K562 (cell line): ENCODE measurements around the gene USP31. TPM values are rescaled to one million over a fixed set of nuclear protein-coding genes. Genes with fewer than 3 reads are reported as not detected.

Experiments used
- ATAC-seq: fragments of 200-7000 bp; cut with Tn5 transposase; 3 replicates; pipeline ENCODE4 v1.9.1; 2020; ENCODE audit warnings: moderate library complexity
- BruUV-seq: library from RNA; stranded (reverse); fragments of 400-500 nt; replicated peaks from 2 replicates; lab custom pipeline; 2021; lab: Mats Ljungman, UMichigan
- CTCF ChIA-PET: fragments of 300-600 bp; formaldehyde crosslinking; extraction: SDS; loops from one replicate; lab custom pipeline; 2021; ENCODE audit warnings: low intra/inter-chr PET ratio; lab: Yijun Ruan, JAX
- POLR2A ChIA-PET: fragments of 300-600, 350-650 bp; sonication (Branson Sonifier 250); formaldehyde crosslinking; extraction: SDS; loops from one replicate; lab custom pipeline; 2021; ENCODE audit warnings: antibody characterized with exemption, inconsistent platforms; lab: Yijun Ruan, JAX
- DNase-seq, 4 experiments: peaks; one replicate each; pipeline versions ENCODE4 v3.0.0 to v3.0.0-alpha.2; 2011 to 2018; ENCODE audit warnings: low spot score in 3 of 4, mixed read lengths in 3 of 4; ENCODE audit errors: extremely low read depth in 1 of 4
- FAIRE-seq: peaks from 2 replicates; lab custom pipeline; 2011; peaks lifted over from hg19 to GRCh38; lab: Jason Lieb, UNC
- H2AFZ ChIP-seq: 2 replicates; pipeline ENCODE4 v1.6.0; 2011; ENCODE audit warnings: low read depth, low read length, control low read depth, inconsistent platforms
- H3K27ac ChIP-seq: fragments of 200-600 bp; 3 replicates; pipeline ENCODE4 v1.8.0; 2011; ENCODE audit warnings: low read depth, mild to moderate bottlenecking, control low read depth, inconsistent platforms, low read length, moderate library complexity, mixed read lengths; ENCODE audit errors: extremely low read depth
- H3K27me3 ChIP-seq, 2 experiments: fragments of 300-600 bp in 1 of 2; 2 replicates in 1 of 2; 3 replicates in 1 of 2; pipeline versions ENCODE4 v1.6.0 to v1.8.0; 2011; ENCODE audit warnings: inconsistent platforms in 2 of 2, low read length in 2 of 2, mild to moderate bottlenecking in 1 of 2, mixed read lengths in 1 of 2, moderate library complexity in 1 of 2; ENCODE audit not compliant: control insufficient read depth in 2 of 2, insufficient read depth in 2 of 2
- H3K36me3 ChIP-seq: fragments of 300-600 bp; 3 replicates; pipeline ENCODE4 v1.8.0; 2011; ENCODE audit warnings: mild to moderate bottlenecking, low read length, inconsistent platforms; ENCODE audit not compliant: control insufficient read depth, insufficient read depth
- H3K4me1 ChIP-seq, 2 experiments: fragments of 200-600 bp in 1 of 2; replicated peaks in 1 of 2; 2 replicates in 1 of 2; 3 replicates in 1 of 2; pipeline versions ENCODE4 v1.5.1 to v1.8.0; 2011; ENCODE audit warnings: inconsistent platforms in 2 of 2, low read length in 2 of 2, mild to moderate bottlenecking in 1 of 2, mixed read lengths in 1 of 2, moderate library complexity in 1 of 2; ENCODE audit not compliant: control insufficient read depth in 2 of 2, insufficient read depth in 2 of 2
- H3K4me2 ChIP-seq: 2 replicates; pipeline ENCODE4 v1.6.1; 2011; ENCODE audit warnings: low read length, control low read depth, inconsistent platforms, mixed read lengths; ENCODE audit not compliant: insufficient read depth
- H3K4me3 ChIP-seq: fragments of 200-600 bp; sonication (generic), shearing (Covaris generic); 2 replicates; pipeline ENCODE4 v1.5.1; 2016; ENCODE audit warnings: control low read depth, inconsistent platforms
- H3K79me2 ChIP-seq: fragments of 200-600 bp; 3 replicates; pipeline ENCODE4 v1.8.0; 2011; ENCODE audit warnings: low read length, inconsistent platforms; ENCODE audit not compliant: control insufficient read depth, insufficient read depth
- H3K9ac ChIP-seq, 2 experiments: 2 replicates each; pipeline versions ENCODE4 v1.6.0 to v1.6.1; 2011; ENCODE audit warnings: low read depth in 2 of 2, low read length in 2 of 2, control low read depth in 1 of 2, inconsistent platforms in 1 of 2, mild to moderate bottlenecking in 1 of 2, mixed read lengths in 1 of 2; ENCODE audit not compliant: insufficient read depth in 1 of 2
- H3K9me1 ChIP-seq: one replicate; pipeline ENCODE4 v1.6.0; 2011; ENCODE audit warnings: inconsistent platforms, mild to moderate bottlenecking, low read length, moderate library complexity; ENCODE audit not compliant: control insufficient read depth, insufficient read depth
- H3K9me3 ChIP-seq: replicated peaks from 2 replicates; pipeline ENCODE4 v1.5.1; 2011; ENCODE audit warnings: low read depth, low read length, inconsistent platforms; ENCODE audit not compliant: control insufficient read depth, insufficient read depth
- H4K20me1 ChIP-seq: replicated peaks from 2 replicates; pipeline ENCODE4 v1.6.1; 2011; ENCODE audit warnings: low read length, inconsistent platforms, mixed read lengths; ENCODE audit not compliant: control insufficient read depth, insufficient read depth
- BCOR ChIP-seq: fragments of 450-650 bp; IDR thresholded peaks from 2 replicates; pipeline ENCODE4 v1.6.1; 2016
- CEBPZ ChIP-seq: fragments of 150-350 bp; IDR thresholded peaks from 2 replicates; pipeline ENCODE4 v1.6.1; 2014; ENCODE audit warnings: low read depth, mild to moderate bottlenecking, low read length, borderline replicate concordance
- FUS ChIP-seq: fragments of 200-400 bp; formaldehyde crosslinking; optimal IDR thresholded peaks from 2 replicates; pipeline ENCODE3; 2017; ENCODE audit warnings: low read depth, low read length
- L3MBTL2 ChIP-seq: fragments of 450-650 bp; IDR thresholded peaks from 2 replicates; pipeline ENCODE4 v1.6.1; 2016; ENCODE audit warnings: mild to moderate bottlenecking, moderate library complexity
- U2AF2 ChIP-seq: fragments of 200-400 bp; formaldehyde crosslinking; optimal IDR thresholded peaks from 2 replicates; pipeline ENCODE3; 2017; ENCODE audit warnings: low read depth, mild to moderate bottlenecking, low read length
- USF1 ChIP-seq: sonication (generic); formaldehyde crosslinking; IDR thresholded peaks from 2 replicates; pipeline ENCODE4 v1.9.0; 2022; ENCODE audit warnings: mild to moderate bottlenecking, missing genetic modification reagents
- ZFP91 ChIP-seq: sonication (generic); formaldehyde crosslinking; IDR thresholded peaks from 2 replicates; pipeline ENCODE4 v1.8.0; 2022; ENCODE audit warnings: mild to moderate bottlenecking, missing genetic modification reagents
- ZNF253 ChIP-seq: fragments of 250-450 bp; sonication (Bioruptor Pico); conservative IDR thresholded peaks from 2 replicates; pipeline ENCODE4 v1.6.1; 2021; ENCODE audit warnings: mild to moderate bottlenecking
- WGBS: fragments of 100-300 bp; shearing (Covaris generic); methylation state at CpG from one replicate; pipeline ENCODE4 v1.1.6; 2016; ENCODE audit warnings: low coverage, mixed read lengths; ENCODE audit not compliant: insufficient coverage; ENCODE audit errors: missing lambda C conversion rate; 5-methylcytosine and 5-hydroxymethylcytosine counted together
- in situ Hi-C: fragments of 300-500 bp; cut with MboI; formaldehyde crosslinking; loops from 4 replicates; pipeline ENCODE4 v1.15.0; 2018; ENCODE audit warnings: inconsistent platforms, mixed read lengths
- intact Hi-C: fragments of 100-400 bp; cut with micrococcal nuclease; formaldehyde crosslinking; loops from 2 replicates; pipeline ENCODE4 v1.14.2; 2022
- polyA plus RNA-seq, 8 experiments: library from polyadenylated mRNA; depleted of rRNA in 4 of 8; stranded (reverse) in 5 of 8; unstranded in 3 of 8; fragments of >200 nt; fragmentation: Nextera tagmentation in 2 of 8; fragmentation: Illumina TruSeq in 1 of 8; extraction: Ambion mirVana in 2 of 8; extraction: Trizol in 1 of 8; gene quantifications; 2 replicates each; pipeline versions ENCODE4 v1.2.1 to v1.2.3, GENCODE V29; 2011 to 2014; ENCODE audit warnings: inconsistent platforms in 1 of 8, missing spikeins in 1 of 8
- total RNA-seq, 7 experiments: library from RNA; depleted of rRNA in 6 of 7; stranded (reverse); fragments of >200 nt in 6 of 7; fragmentation: Illumina TruSeq in 2 of 7; extraction: Trizol in 2 of 7; gene quantifications; 2 replicates each; pipeline versions ENCODE4 v1.2.1 to v1.2.3, GENCODE V29; 2011 to 2021; ENCODE audit warnings: low replicate concordance in 1 of 7

USP31 gene
- total and polyA plus RNA-seq, 9 of the 15 experiments (the other 6 are each of a cell fraction or from before 2014, with no cell fraction given) = 0.56 to 4.9 (median 2.9) TPM

- ChIA-PET CTCF (no interaction called here), POLR2A (interaction anchor here (0.6 kb wide), 1 partner anchor 321 kb away, joined by 4 read pairs; no protein-coding TSS in a partner anchor)
- Histone ChIP-seq H3K36me3 (peaks cover 37% of the 10 kb centered on the region; the same call in 2 of the 3 replicates), H3K9me3 (no peaks in the 10 kb centered on the region), H4K20me1 (no peaks in the 10 kb centered on the region; the same call in 1 of the 2 replicates), H3K27me3 (no peaks in the 10 kb centered on the region), H3K9ac (no peak overlapping the region), H3K9me1 (no peaks in the 10 kb centered on the region), H3K79me2 (no peaks in the 10 kb centered on the region), H2AFZ (no peak overlapping the region), H3K27ac (no peak overlapping the region), H3K4me3 (no peak overlapping the region), H3K4me2 (no peak overlapping the region), H3K4me1 (no peaks in the 10 kb centered on the region)
- DNase-seq (no peak), ATAC-seq (no peak), FAIRE-seq (no peak)
- intact Hi-C loops (no loop called here), in situ Hi-C loops (no loop called here)
- 70% methylated on average over 8 of the region's 8 CpGs for WGBS
- TF ChIP-seq ZNF253 (CRISPR knock-in tag) (no peak), USF1 (CRISPR knock-in tag) (no peak)
- no TSS peak for BruUV-seq
These were observed 77.8 kb downstream of the USP31 start for GRCh38 chr16:23071196-23072083.

- no peaks in the 10 kb centered on the region for H3K4me1 ChIP-seq
- no peak overlapping the region for H3K9ac ChIP-seq
- DNase-seq (no peak), FAIRE-seq (no peak), ATAC-seq (no peak)
- peaks cover 37% of the 10 kb centered on the region; the same call in 2 of the 3 replicates for H3K36me3 ChIP-seq
- 85% methylated on average over 6 of the region's 6 CpGs for WGBS
- no peaks in the 10 kb centered on the region for H3K9me1 ChIP-seq
- intact Hi-C loops = no loop called here
- H2AFZ ChIP-seq = no peak overlapping the region
- no peak overlapping the region for H3K4me3 ChIP-seq
- no peak overlapping the region for H3K27ac ChIP-seq
- no peaks in the 10 kb centered on the region for H3K79me2 ChIP-seq
- ChIA-PET POLR2A (no interaction called here), CTCF (no interaction called here)
- no peak overlapping the region for H3K4me2 ChIP-seq
- no peaks in the 10 kb centered on the region for H3K27me3 ChIP-seq
- in situ Hi-C loops = no loop called here
- H3K9me3 ChIP-seq = no peaks in the 10 kb centered on the region
- BruUV-seq = no TSS peak
- H4K20me1 ChIP-seq = no peaks in the 10 kb centered on the region; the same call in 1 of the 2 replicates
- TF ChIP-seq CEBPZ (no peak), FUS (no peak), L3MBTL2 (no peak), BCOR (no peak), U2AF2 (no peak), ZFP91 (CRISPR knock-in tag) (no peak)
These were observed 79.4 kb downstream of the USP31 start for GRCh38 chr16:23069844-23070243.
